B cell (primary cell): ENCODE data around the gene RGS6. TPM values are rescaled to one million over a fixed set of nuclear protein-coding genes. Genes with fewer than 3 reads are reported as not detected.

Experiments
- ATAC-seq: fragments of 200-7000 bp; cut with Tn5 transposase; one replicate; pipeline ENCODE4 v1.10.0; 2021; ENCODE audit warnings: low read depth, mild to moderate bottlenecking, moderate number of reproducible peaks, moderate library complexity
- CTCF ChIA-PET: fragments of 350-600 bp; sonication (Branson Sonifier 250); formaldehyde crosslinking; loops from one replicate; lab custom pipeline; 2021; ENCODE audit warnings: antibody characterized with exemption, inconsistent platforms; lab: Charles Lee
- POLR2A ChIA-PET: fragments of 350-600 bp; sonication (Branson Sonifier 250); formaldehyde crosslinking; loops from one replicate; lab custom pipeline; 2021; ENCODE audit warnings: antibody characterized with exemption; lab: Charles Lee
- DNase-seq: peaks from one replicate; pipeline ENCODE4 v3.0.0; 2013
- H2AFZ ChIP-seq: 2 replicates; pipeline ENCODE4 v1.6.1; 2012; ENCODE audit warnings: mild to moderate bottlenecking, low read depth, low read length; ENCODE audit not compliant: insufficient read depth, poor library complexity, severe bottlenecking
- H3K27ac ChIP-seq, 2 donors: 1 replicate in 1 of 2; 2 replicates in 1 of 2; pipeline ENCODE4 v1.5.1; 2012 to 2013; ENCODE audit warnings: low read length in 2 of 2, mild to moderate bottlenecking in 2 of 2, moderate library complexity in 1 of 2
- H3K27me3 ChIP-seq, 4 experiments: fragments of 200-600 bp in 1 of 4; sonication (generic) in 1 of 4; replicated peaks in 1 of 4; 1 replicate in 2 of 4; 2 replicates in 2 of 4; pipeline versions ENCODE4 v1.6.1 to v1.7.0; 2013 to 2016; ENCODE audit warnings: low read length in 3 of 4, mild to moderate bottlenecking in 2 of 4, mixed read lengths in 1 of 4, moderate library complexity in 1 of 4; ENCODE audit not compliant: insufficient read depth in 4 of 4, control insufficient read depth in 3 of 4; ENCODE audit errors: control extremely low read depth in 1 of 4
- H3K36me3 ChIP-seq, 2 experiments: replicated peaks in 1 of 2; 1 replicate in 1 of 2; 2 replicates in 1 of 2; pipeline versions ENCODE4 v1.6.1 to v1.7.1; 2013; ENCODE audit warnings: low read length in 1 of 2; ENCODE audit not compliant: insufficient read depth in 2 of 2, control insufficient read depth in 1 of 2; ENCODE audit errors: control extremely low read depth in 1 of 2, extremely low read depth in 1 of 2
- H3K4me1 ChIP-seq, 2 donors: fragments of 200-600 bp in 1 of 2; sonication (generic) in 1 of 2; 1 replicate in 1 of 2; 2 replicates in 1 of 2; pipeline versions ENCODE4 v1.5.1 to v1.6.1; 2013 to 2017; ENCODE audit warnings: low read length in 2 of 2; ENCODE audit not compliant: control insufficient read depth in 2 of 2, insufficient read depth in 2 of 2
- H3K4me2 ChIP-seq: replicated peaks from 2 replicates; pipeline ENCODE3; 2012; ENCODE audit warnings: mild to moderate bottlenecking, low read depth, low read length; ENCODE audit not compliant: poor library complexity, severe bottlenecking
- H3K4me3 ChIP-seq, 5 experiments: fragments of 200-600 bp in 1 of 5; sonication (generic) in 1 of 5; 1 replicate in 3 of 5; 2 replicates in 2 of 5; pipeline versions ENCODE4 v1.5.1 to v1.7.0; 2011 to 2016; ENCODE audit warnings: low read length in 4 of 5, mild to moderate bottlenecking in 4 of 5, low read depth in 2 of 5, control low read depth in 1 of 5, moderate library complexity in 1 of 5; ENCODE audit not compliant: insufficient read depth in 1 of 5; ENCODE audit errors: control extremely low read depth in 1 of 5, extremely low read depth in 1 of 5
- H3K79me2 ChIP-seq: fragments of 200-600 bp; sonication (generic); one replicate; pipeline ENCODE4 v1.6.0; 2016; ENCODE audit warnings: low read length; ENCODE audit not compliant: control insufficient read depth, insufficient read depth
- H3K9ac ChIP-seq: fragments of 200-600 bp; sonication (generic); 2 replicates; pipeline ENCODE4 v1.6.1; 2017; ENCODE audit warnings: mild to moderate bottlenecking, low read length, moderate library complexity
- H3K9me3 ChIP-seq, 3 donors: one replicate each; pipeline versions ENCODE4 v1.6.1 to v1.7.1; 2013; ENCODE audit warnings: low read length in 2 of 3; ENCODE audit not compliant: control insufficient read depth in 2 of 3, insufficient read depth in 1 of 3; ENCODE audit errors: control extremely low read depth in 1 of 3
- H4K20me1 ChIP-seq: 2 replicates; pipeline ENCODE4 v1.6.0; 2012; ENCODE audit warnings: mild to moderate bottlenecking, low read length; ENCODE audit not compliant: insufficient read depth, control insufficient read depth, poor library complexity, severe bottlenecking
- H3K27ac Mint-ChIP-seq: one replicate; pipeline ENCODE4 v1.8.0; 2021; ENCODE audit warnings: mixed read lengths
- H3K27me3 Mint-ChIP-seq: one replicate; pipeline ENCODE4 v1.8.0; 2021; ENCODE audit warnings: mixed read lengths
- H3K4me1 Mint-ChIP-seq: one replicate; pipeline ENCODE4 v1.8.0; 2021; ENCODE audit warnings: mixed read lengths
- H3K4me3 Mint-ChIP-seq: one replicate; pipeline ENCODE4 v1.8.0; 2021; ENCODE audit warnings: mixed read lengths
- H3K9me3 Mint-ChIP-seq: one replicate; pipeline ENCODE4 v1.8.0; 2022; ENCODE audit warnings: mixed read lengths; ENCODE audit not compliant: insufficient read depth
- EZH2 ChIP-seq: IDR thresholded peaks from 2 replicates; pipeline ENCODE4 v1.6.1; 2012; ENCODE audit warnings: borderline replicate concordance, low read depth, mild to moderate bottlenecking, moderate library complexity, low read length; ENCODE audit not compliant: insufficient read depth, poor library complexity, severe bottlenecking
- WGBS: methylation state at CpG from one replicate; pipeline ENCODE4 v1.1.5; 2013; ENCODE audit warnings: missing lambda C conversion rate; ENCODE audit not compliant: insufficient coverage; 5-methylcytosine and 5-hydroxymethylcytosine counted together
- intact Hi-C: fragments of 100-400 bp; cut with micrococcal nuclease; formaldehyde crosslinking; loops from one replicate; pipeline ENCODE4 v1.10.0; 2022
- polyA plus RNA-seq: library from polyadenylated mRNA; depleted of rRNA; stranded (reverse); fragments of >200 nt; gene quantifications from 2 replicates; pipeline ENCODE4 v1.2.3, GENCODE V29; 2012
- total RNA-seq, 2 donors: library from RNA; stranded (reverse); fragments of 120-200 nt in 1 of 2; gene quantifications; 1 replicate in 1 of 2; 2 replicates in 1 of 2; pipeline versions ENCODE4 v1.2.3 to v1.2.4, GENCODE V29; 2013 to 2022
- TF ChIP-seq, protein P1 (sequence below): fragments of 200-600 bp; IDR thresholded peaks from one replicate; pipeline ENCODE4 v1.8.0; 2022; ENCODE audit warnings: antibody characterized with exemption, mild to moderate bottlenecking

Gene RGS6
- total and polyA plus RNA-seq, 2 donors (not counting 1 experiment from before 2014, with no cell fraction given), result 0.07 TPM; not detected in 1

DNA sequence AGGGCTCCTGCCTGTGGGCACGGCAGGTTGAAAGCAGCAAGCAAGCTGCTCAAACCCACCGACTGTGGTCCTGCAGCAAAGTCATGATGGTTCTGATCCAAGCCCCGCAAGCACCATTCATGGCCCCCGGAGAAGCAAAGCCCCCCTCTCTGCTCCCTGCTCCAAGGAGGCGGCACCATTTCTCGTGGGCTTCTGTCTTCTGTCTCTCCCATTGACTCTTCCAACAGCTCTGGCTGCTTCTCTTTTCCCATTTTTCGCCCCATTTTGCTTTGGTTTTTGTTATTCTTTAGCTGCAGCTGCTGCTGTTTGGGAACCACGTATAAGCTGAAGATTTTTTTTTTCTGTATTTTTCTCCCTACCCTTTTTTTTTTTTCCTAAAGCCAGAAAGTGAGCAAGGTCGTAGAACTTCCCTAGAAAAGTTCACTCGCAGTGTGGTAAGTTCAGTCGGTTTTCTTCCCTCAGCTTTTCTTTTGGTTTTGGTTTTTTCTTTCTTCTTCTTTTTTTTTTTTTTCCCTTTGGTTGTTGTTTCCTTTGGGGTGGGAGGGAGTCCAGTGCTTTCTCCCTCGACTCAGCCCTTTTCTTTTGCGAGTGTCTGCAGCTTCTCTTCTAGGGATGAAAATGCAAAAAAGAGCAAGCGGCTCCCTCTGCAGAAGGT, 607.6 kb downstream of the RGS6 start:
- Histone ChIP-seq H3K4me3 (no peak overlapping the region), H3K79me2 (no peaks in the 10 kb centered on the region), H3K9ac (no peak overlapping the region), H4K20me1 (no peaks in the 10 kb centered on the region), H2AFZ (peak overlapping the region; percentile 36), H3K36me3 (no peaks in the 10 kb centered on the region), H3K27ac (peak overlapping the region in 1 of 2 donors; percentile 27), H3K4me1 (peaks cover 62 to 79% of the 10 kb centered on the region in 2 donors), H3K9me3 (peaks cover 0 to 18% (median 1%) of the 10 kb centered on the region in 3 donors), H3K27me3 (no peaks in the 10 kb centered on the region), H3K4me2 (peak overlapping the region; percentile 54)
- peaks cover 2% of the 10 kb centered on the region for H3K9me3 Mint-ChIP-seq
- no peaks in the 10 kb centered on the region for H3K27me3 Mint-ChIP-seq
- TF ChIP-seq EZH2, result no peak
- TF ChIP-seq, protein P1, sequence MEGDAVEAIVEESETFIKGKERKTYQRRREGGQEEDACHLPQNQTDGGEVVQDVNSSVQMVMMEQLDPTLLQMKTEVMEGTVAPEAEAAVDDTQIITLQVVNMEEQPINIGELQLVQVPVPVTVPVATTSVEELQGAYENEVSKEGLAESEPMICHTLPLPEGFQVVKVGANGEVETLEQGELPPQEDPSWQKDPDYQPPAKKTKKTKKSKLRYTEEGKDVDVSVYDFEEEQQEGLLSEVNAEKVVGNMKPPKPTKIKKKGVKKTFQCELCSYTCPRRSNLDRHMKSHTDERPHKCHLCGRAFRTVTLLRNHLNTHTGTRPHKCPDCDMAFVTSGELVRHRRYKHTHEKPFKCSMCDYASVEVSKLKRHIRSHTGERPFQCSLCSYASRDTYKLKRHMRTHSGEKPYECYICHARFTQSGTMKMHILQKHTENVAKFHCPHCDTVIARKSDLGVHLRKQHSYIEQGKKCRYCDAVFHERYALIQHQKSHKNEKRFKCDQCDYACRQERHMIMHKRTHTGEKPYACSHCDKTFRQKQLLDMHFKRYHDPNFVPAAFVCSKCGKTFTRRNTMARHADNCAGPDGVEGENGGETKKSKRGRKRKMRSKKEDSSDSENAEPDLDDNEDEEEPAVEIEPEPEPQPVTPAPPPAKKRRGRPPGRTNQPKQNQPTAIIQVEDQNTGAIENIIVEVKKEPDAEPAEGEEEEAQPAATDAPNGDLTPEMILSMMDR, result no peak
- ChIA-PET CTCF (interaction anchor here (0.8 kb wide), 1 partner anchor 24 kb away, joined by 3 read pairs; no protein-coding TSS in a partner anchor), POLR2A (no interaction called here)
- DNase-seq (no peak), ATAC-seq (no peak)
- H3K4me3 Mint-ChIP-seq, result peak overlapping the region; percentile 18
- H3K27ac Mint-ChIP-seq, result peak overlapping the region; percentile 62
- 81% methylated on average over 7 of the region's 14 CpGs for WGBS
- H3K4me1 Mint-ChIP-seq, result peaks cover 74% of the 10 kb centered on the region
- intact Hi-C loops, result no loop called here

DNA sequence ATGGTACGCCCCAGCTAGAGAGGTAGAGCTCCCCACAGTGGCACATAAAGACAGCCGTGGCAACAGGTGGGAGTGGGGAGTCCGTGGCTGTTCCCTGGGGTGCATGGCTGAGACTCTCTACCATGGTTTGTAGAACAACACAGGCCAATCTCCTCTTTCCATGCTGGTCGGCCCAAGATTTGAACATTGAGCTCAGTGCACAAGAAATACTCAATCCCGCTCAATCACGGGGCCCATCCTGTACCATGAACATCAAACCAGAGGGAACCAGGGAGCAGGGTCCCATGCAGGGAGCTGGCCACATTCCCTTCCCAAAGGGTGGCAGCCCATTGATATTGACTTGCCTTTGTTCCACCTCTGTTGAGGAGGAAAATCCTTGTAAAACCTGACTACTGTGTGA, 608.6 kb downstream of the RGS6 start:
- H3K27ac Mint-ChIP-seq, result no peak overlapping the region
- no peak for ATAC-seq
- H3K4me3 Mint-ChIP-seq, result no peak overlapping the region
- H3K9me3 ChIP-seq, result peaks cover 0 to 14% (median 0%) of the 10 kb centered on the region in 3 donors
- H3K27ac ChIP-seq, result no peak overlapping the region
- DNase-seq, result no peak
- H3K27me3 Mint-ChIP-seq, result no peaks in the 10 kb centered on the region
- intact Hi-C loops, result no loop called here
- H3K4me1 Mint-ChIP-seq, result peaks cover 72% of the 10 kb centered on the region
- no peak overlapping the region for H3K4me2 ChIP-seq
- H3K79me2 ChIP-seq, result no peaks in the 10 kb centered on the region
- 92% methylated on average over 6 of the region's 6 CpGs for WGBS
- no peaks in the 10 kb centered on the region for H3K27me3 ChIP-seq
- H3K9ac ChIP-seq, result no peak overlapping the region
- no peak overlapping the region for H3K4me3 ChIP-seq
- CTCF ChIA-PET, result interaction anchor here (0.7 kb wide), 1 partner anchor 23 kb away, joined by 3 read pairs; no protein-coding TSS in a partner anchor
- H3K4me1 ChIP-seq, result peaks cover 62 to 79% of the 10 kb centered on the region in 2 donors
- H3K36me3 ChIP-seq, result no peaks in the 10 kb centered on the region
- H2AFZ ChIP-seq, result no peak overlapping the region
- POLR2A ChIA-PET, result no interaction called here
- no peaks in the 10 kb centered on the region for H4K20me1 ChIP-seq
- no peaks in the 10 kb centered on the region for H3K9me3 Mint-ChIP-seq
- TF ChIP-seq, protein P1, result no peak
- TF ChIP-seq EZH2, result no peak
